Naive thymus-derived CD4-positive, alpha-beta T cell (primary cell): ENCODE results near the gene OXNAD1. TPM values are rescaled to one million over a fixed set of nuclear protein-coding genes. Genes with fewer than 3 reads are reported as not detected.

Experiments used
- ATAC-seq: fragments of 150-1000 bp; cut with Tn5 transposase; 2 replicates; pipeline ENCODE4 v1.10.0; 2021; ENCODE audit warnings: mild to moderate bottlenecking, moderate library complexity
- CTCF ChIA-PET: fragments of 350-600 bp; sonication (Branson Sonifier 250); formaldehyde crosslinking; loops from one replicate; lab custom pipeline; 2021; ENCODE audit warnings: antibody characterized with exemption; lab: Charles Lee
- POLR2A ChIA-PET: fragments of 350-600 bp; sonication (Branson Sonifier 250); formaldehyde crosslinking; loops from one replicate; lab custom pipeline; 2021; ENCODE audit warnings: antibody characterized with exemption, inconsistent platforms; lab: Charles Lee
- DNase-seq, 9 donors: peaks; one replicate each; pipeline versions ENCODE4 v3.0.0 to v3.0.0-alpha.2; 2020 to 2022; ENCODE audit warnings: mixed read lengths in 1 of 9
- H3K27ac ChIP-seq: one replicate; pipeline ENCODE4 v1.7.0; 2013; ENCODE audit warnings: mild to moderate bottlenecking, low read depth, low read length, moderate library complexity
- H3K27me3 ChIP-seq, 2 donors: one replicate each; pipeline ENCODE4 v1.7.0; 2013; ENCODE audit warnings: low read length in 2 of 2, mild to moderate bottlenecking in 2 of 2, moderate library complexity in 2 of 2; ENCODE audit not compliant: control insufficient read depth in 2 of 2, insufficient read depth in 2 of 2
- H3K36me3 ChIP-seq, 3 experiments: 1 replicate in 2 of 3; 2 replicates in 1 of 3; pipeline ENCODE4 v1.7.0; 2013; ENCODE audit warnings: low read length in 3 of 3, mild to moderate bottlenecking in 3 of 3, moderate library complexity in 1 of 3; ENCODE audit not compliant: insufficient read depth in 3 of 3, control insufficient read depth in 2 of 3
- H3K4me1 ChIP-seq, 2 donors: one replicate each; pipeline ENCODE4 v1.7.0; 2013; ENCODE audit warnings: low read length in 2 of 2, mild to moderate bottlenecking in 2 of 2, moderate library complexity in 1 of 2; ENCODE audit not compliant: control insufficient read depth in 2 of 2, insufficient read depth in 2 of 2
- H3K4me3 ChIP-seq: 2 replicates; pipeline ENCODE4 v1.7.0; 2013; ENCODE audit warnings: mild to moderate bottlenecking, low read length
- H3K9me3 ChIP-seq, 3 experiments: 1 replicate in 2 of 3; 2 replicates in 1 of 3; pipeline ENCODE4 v1.7.0; 2013; ENCODE audit warnings: low read length in 3 of 3; ENCODE audit not compliant: control insufficient read depth in 2 of 3
- H3K27ac Mint-ChIP-seq, 9 donors: one replicate each; pipeline ENCODE4 v1.8.0; 2020 to 2022; ENCODE audit warnings: mixed read lengths in 9 of 9, mild to moderate bottlenecking in 8 of 9, moderate library complexity in 5 of 9, inconsistent platforms in 2 of 9
- H3K27me3 Mint-ChIP-seq, 5 donors: one replicate each; pipeline ENCODE4 v1.8.0; 2021 to 2022; ENCODE audit warnings: mixed read lengths in 5 of 5, mild to moderate bottlenecking in 1 of 5
- H3K36me3 Mint-ChIP-seq, 5 donors: one replicate each; pipeline ENCODE4 v1.8.0; 2020 to 2022; ENCODE audit warnings: mixed read lengths in 5 of 5, mild to moderate bottlenecking in 3 of 5, inconsistent platforms in 1 of 5
- H3K4me1 Mint-ChIP-seq, 7 donors: one replicate each; pipeline ENCODE4 v1.8.0; 2020 to 2022; ENCODE audit warnings: mixed read lengths in 7 of 7, mild to moderate bottlenecking in 3 of 7, inconsistent platforms in 1 of 7
- H3K4me3 Mint-ChIP-seq, 10 donors: one replicate each; pipeline ENCODE4 v1.8.0; 2020 to 2022; ENCODE audit warnings: mild to moderate bottlenecking in 10 of 10, mixed read lengths in 10 of 10, moderate library complexity in 6 of 10, inconsistent platforms in 2 of 10
- H3K9me3 Mint-ChIP-seq, 11 donors: one replicate each; pipeline ENCODE4 v1.8.0; 2020 to 2022; ENCODE audit warnings: mixed read lengths in 11 of 11, mild to moderate bottlenecking in 4 of 11, inconsistent platforms in 1 of 11, moderate library complexity in 1 of 11
- intact Hi-C, 2 donors: fragments of 100-400 bp; cut with micrococcal nuclease; formaldehyde crosslinking; loops; one replicate each; pipeline ENCODE4 v1.15.1; 2023
- polyA plus RNA-seq, 2 donors: library from polyadenylated mRNA; unstranded; fragments of 300-500 nt; fragmentation: Illumina TruSeq; gene quantifications; one replicate each; pipeline ENCODE4 v1.2.3, GENCODE V29; 2021
- total RNA-seq, 6 experiments: library from RNA in 5 of 6; stranded (reverse) in 5 of 6; gene quantifications; 1 replicate in 5 of 6; 2 replicates in 1 of 6; pipeline ENCODE4 v1.2.3 and lab custom pipeline; 2021 to 2026

The OXNAD1 gene
- total and polyA plus RNA-seq, 7 experiments from 2014 or later = 80.3 to 171 (median 134) TPM

DNA sequence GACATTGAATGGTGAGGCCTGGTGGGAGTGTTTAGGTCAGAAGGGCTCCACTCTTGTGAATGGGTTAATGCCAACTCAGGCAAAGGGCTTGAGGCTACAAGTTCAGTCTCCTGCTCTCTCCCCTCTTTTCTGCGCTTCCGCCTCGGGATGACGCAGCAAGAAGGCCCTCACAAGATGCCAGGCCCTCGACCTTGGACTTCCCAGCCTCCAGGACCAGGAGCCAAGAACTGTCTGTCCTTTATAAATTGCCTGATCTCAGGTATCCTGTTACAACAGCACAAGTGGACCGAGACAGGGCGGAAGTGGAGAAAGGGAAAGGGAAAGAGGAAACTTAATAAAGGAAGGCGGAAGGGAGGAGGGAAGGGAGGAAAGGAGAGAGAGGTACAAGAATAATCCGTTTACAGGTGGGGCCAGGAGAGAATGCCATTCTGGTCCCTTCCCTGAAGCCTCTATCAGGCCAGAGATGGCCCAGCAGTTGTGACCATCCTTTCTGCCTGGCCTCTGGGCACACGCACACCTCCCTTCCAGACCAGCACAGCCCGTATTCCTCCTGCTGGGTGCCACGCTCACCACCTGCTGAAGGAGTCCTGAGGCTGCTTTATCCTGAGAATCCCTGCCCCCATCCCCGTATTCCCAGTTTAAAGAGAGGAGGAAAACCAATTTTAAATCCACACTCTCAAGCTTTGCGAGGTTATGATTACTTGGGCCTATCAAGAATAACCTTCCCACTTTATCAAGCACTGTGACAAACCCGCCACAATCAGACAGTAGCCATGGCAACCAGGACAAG is 64.2 kb downstream of the OXNAD1 start:
- POLR2A ChIA-PET = interaction anchor here (0.8 to 1.1 kb wide), 2 partner anchors 10 to 16 kb away, joined by 3 to 5 read pairs; no protein-coding TSS in a partner anchor
- H3K4me3 Mint-ChIP-seq = no peak overlapping the region
- peak overlapping the region in 7 of 9 donors; percentile 9 to 80 (median 55) for H3K27ac Mint-ChIP-seq

DNA sequence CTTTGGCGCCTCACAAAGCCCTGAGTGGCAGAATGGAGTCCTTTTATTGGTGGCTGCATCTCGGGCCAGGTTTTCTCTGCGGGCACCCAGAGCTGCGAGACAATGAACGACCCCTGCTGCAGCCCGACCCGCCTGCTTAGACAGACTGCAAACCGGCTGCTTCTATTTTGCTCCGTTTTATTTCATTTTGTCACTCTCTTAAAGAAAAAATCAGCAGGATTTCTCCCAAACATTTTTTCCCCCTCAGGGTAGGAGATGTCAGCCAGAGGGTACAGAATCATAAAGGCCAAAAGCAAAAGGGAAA is 64.8 kb downstream of the OXNAD1 start:
- Mint-ChIP-seq H3K4me1 (peaks cover 4 to 51% (median 32%) of the 10 kb centered on the region in 7 donors), H3K9me3 (peaks cover 4 to 38% (median 16%) of the 10 kb centered on the region in 11 donors), H3K36me3 (peaks cover 32 to 95% (median 77%) of the 10 kb centered on the region in 5 donors), H3K4me3 (no peak overlapping the region), H3K27ac (peak overlapping the region in 5 of 9 donors; percentile 14 to 80 (median 42)), H3K27me3 (no peaks in the 10 kb centered on the region)
- no peaks in the 10 kb centered on the region for H3K27me3 ChIP-seq
- H3K9me3 ChIP-seq = peaks cover 0 to 19% (median 0%) of the 10 kb centered on the region in 3 experiments
- no peaks in the 10 kb centered on the region for H3K4me1 ChIP-seq
- peaks cover 0 to 86% (median 40%) of the 10 kb centered on the region in 3 experiments for H3K36me3 ChIP-seq
- H3K4me3 ChIP-seq = no peak overlapping the region
- H3K27ac ChIP-seq = no peak overlapping the region
- ATAC-seq (no peak), DNase-seq (no peak)
- ChIA-PET CTCF (interaction anchor here (0.7 to 1.8 kb wide), 2 partner anchors 8 to 12 kb away, joined by 3 to 5 read pairs; no protein-coding TSS in a partner anchor), POLR2A (no interaction called here)
- intact Hi-C loops = no loop called here

More for the DNA sequence above, 64.2 kb downstream of the OXNAD1 start:
- Histone ChIP-seq H3K27ac (no peak overlapping the region), H3K4me3 (no peak overlapping the region), H3K4me1 (no peaks in the 10 kb centered on the region), H3K27me3 (no peaks in the 10 kb centered on the region), H3K9me3 (peaks cover 0 to 19% (median 0%) of the 10 kb centered on the region in 3 experiments), H3K36me3 (peaks cover 0 to 84% (median 40%) of the 10 kb centered on the region in 3 experiments)
- H3K9me3 Mint-ChIP-seq = peaks cover 4 to 38% (median 16%) of the 10 kb centered on the region in 11 donors
- no peak for ATAC-seq
- H3K27me3 Mint-ChIP-seq = no peaks in the 10 kb centered on the region
- H3K36me3 Mint-ChIP-seq = peaks cover 28 to 94% (median 75%) of the 10 kb centered on the region in 5 donors
- peaks cover 4 to 45% (median 29%) of the 10 kb centered on the region in 7 donors for H3K4me1 Mint-ChIP-seq
- intact Hi-C loops = no loop called here
- no peak for DNase-seq
- CTCF ChIA-PET = interaction anchor here (0.7 to 1.8 kb wide), 2 partner anchors 8 to 11 kb away, joined by 3 to 5 read pairs; no protein-coding TSS in a partner anchor

DNA sequence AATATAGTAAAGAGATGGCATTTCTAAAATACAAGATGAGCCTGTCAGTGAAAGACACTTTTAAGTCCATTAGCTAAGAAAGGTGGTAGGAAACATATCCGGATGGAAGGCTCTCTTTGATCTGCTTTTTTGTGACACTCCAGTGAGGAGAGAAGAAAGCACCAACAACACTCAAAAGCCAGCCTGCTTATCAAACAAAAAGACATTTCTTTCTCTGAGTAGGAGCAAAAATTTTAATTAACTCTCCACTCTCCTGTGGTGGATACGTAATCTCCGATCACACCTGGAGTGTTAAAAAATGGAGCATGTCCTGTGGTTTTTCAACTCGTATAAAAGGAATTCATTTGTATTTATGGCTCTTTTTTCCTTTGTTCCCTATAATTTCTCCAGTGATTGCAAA is 65.3 kb downstream of the OXNAD1 start:
- Histone ChIP-seq H3K27me3 (no peaks in the 10 kb centered on the region), H3K4me1 (no peaks in the 10 kb centered on the region), H3K36me3 (peaks cover 0 to 86% (median 37%) of the 10 kb centered on the region in 3 experiments), H3K4me3 (no peak overlapping the region), H3K27ac (no peak overlapping the region), H3K9me3 (peaks cover 0 to 19% (median 0%) of the 10 kb centered on the region in 3 experiments)
- DNase-seq (no peak), ATAC-seq (no peak)
- H3K27me3 Mint-ChIP-seq = no peaks in the 10 kb centered on the region
- intact Hi-C loops = no loop called here
- peaks cover 7 to 56% (median 34%) of the 10 kb centered on the region in 7 donors for H3K4me1 Mint-ChIP-seq
- peaks cover 33 to 95% (median 78%) of the 10 kb centered on the region in 5 donors for H3K36me3 Mint-ChIP-seq
- H3K4me3 Mint-ChIP-seq = no peak overlapping the region
- CTCF ChIA-PET = interaction anchor here (1.8 kb wide), 1 partner anchor 12 kb away, joined by 5 read pairs; no protein-coding TSS in a partner anchor
- H3K9me3 Mint-ChIP-seq = peaks cover 4 to 38% (median 16%) of the 10 kb centered on the region in 11 donors
- peak overlapping the region in 7 of 9 donors; percentile 26 to 82 (median 58) for H3K27ac Mint-ChIP-seq
- POLR2A ChIA-PET = no interaction called here

- peaks cover 4 to 38% (median 16%) of the 10 kb centered on the region in 11 donors for H3K9me3 Mint-ChIP-seq
- DNase-seq = no peak
These were observed 66.4 kb downstream of the OXNAD1 start for GRCh38 chr3:16331319-16331883.

GRCh38 chr3:16332904-16333426 is 68.0 kb downstream of the OXNAD1 start:
- Mint-ChIP-seq H3K27me3 (no peaks in the 10 kb centered on the region), H3K4me3 (peak overlapping the region in 3 of 10 donors; percentile 3 to 32 (median 12)), H3K4me1 (peaks cover 18 to 76% (median 47%) of the 10 kb centered on the region in 7 donors), H3K27ac (peak overlapping the region in 8 of 9 donors; percentile 45 to 90 (median 82)), H3K36me3 (peaks cover 29 to 78% (median 69%) of the 10 kb centered on the region in 5 donors), H3K9me3 (peaks cover 4 to 38% (median 16%) of the 10 kb centered on the region in 11 donors)
- H3K4me1 ChIP-seq = peaks cover 4% of the 10 kb centered on the region in 2 donors
- H3K27ac ChIP-seq = peak overlapping the region; percentile 1
- no peak for ATAC-seq
- intact Hi-C loops = no loop called here
- H3K36me3 ChIP-seq = peaks cover 0 to 78% (median 23%) of the 10 kb centered on the region in 3 experiments
- no peak overlapping the region for H3K4me3 ChIP-seq
- peaks cover 0 to 19% (median 0%) of the 10 kb centered on the region in 3 experiments for H3K9me3 ChIP-seq
- H3K27me3 ChIP-seq = no peaks in the 10 kb centered on the region
- ChIA-PET POLR2A (interaction anchor here (0.9 to 1.6 kb wide), 6 partner anchors 10 to 68 kb away, joined by 3 to 6 read pairs (median 4); partner anchors contain the start of genes DPH3 and OXNAD1), CTCF (interaction anchor here (1.1 kb wide), 1 partner anchor 196 kb away, joined by 3 read pairs; no protein-coding TSS in a partner anchor)
- no peak for DNase-seq

More at GRCh38 chr3:16331319-16331883, 66.4 kb downstream of the OXNAD1 start:
- peaks cover 0 to 19% (median 0%) of the 10 kb centered on the region in 3 experiments for H3K9me3 ChIP-seq
- H3K27ac ChIP-seq = no peak overlapping the region
- Mint-ChIP-seq H3K4me1 (peaks cover 7 to 66% (median 39%) of the 10 kb centered on the region in 7 donors), H3K27me3 (no peaks in the 10 kb centered on the region), H3K4me3 (peak overlapping the region in 3 of 10 donors; percentile 1 to 62 (median 32)), H3K27ac (peak overlapping the region; percentile 4 to 85 (median 51)), H3K36me3 (peaks cover 33 to 89% (median 76%) of the 10 kb centered on the region in 5 donors)
- H3K27me3 ChIP-seq = no peaks in the 10 kb centered on the region
- ATAC-seq = no peak
- H3K36me3 ChIP-seq = peaks cover 0 to 86% (median 31%) of the 10 kb centered on the region in 3 experiments
- H3K4me3 ChIP-seq = no peak overlapping the region
- no peaks in the 10 kb centered on the region for H3K4me1 ChIP-seq
- CTCF ChIA-PET = no interaction called here
- intact Hi-C loops = no loop called here
- POLR2A ChIA-PET = no interaction called here

DNA sequence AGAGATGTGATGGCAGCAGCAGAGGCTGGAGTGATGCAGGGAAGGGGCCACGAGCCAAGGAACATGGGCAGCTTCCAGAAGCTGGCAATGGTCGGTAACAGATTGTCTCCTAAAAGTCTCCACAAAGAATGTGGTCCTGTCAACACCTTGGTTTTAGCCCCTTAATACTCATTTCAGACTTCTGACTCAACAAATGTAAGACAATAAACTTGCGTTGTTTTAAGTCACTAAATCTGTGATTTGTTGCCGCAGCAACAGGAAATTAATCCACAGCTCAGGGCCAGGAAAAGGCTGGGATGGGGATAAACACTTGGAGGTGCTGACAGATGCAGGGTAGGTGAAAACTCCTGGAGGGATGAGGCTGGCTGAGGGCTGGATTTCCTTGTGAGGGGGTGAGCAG is 69.9 kb downstream of the OXNAD1 start:
- Histone ChIP-seq H3K36me3 (peaks cover 0 to 67% (median 16%) of the 10 kb centered on the region in 3 experiments), H3K27me3 (no peaks in the 10 kb centered on the region), H3K9me3 (peaks cover 0 to 19% (median 0%) of the 10 kb centered on the region in 3 experiments), H3K4me3 (no peak overlapping the region), H3K4me1 (peaks cover 22% of the 10 kb centered on the region in 2 donors), H3K27ac (peak overlapping the region; percentile 2)
- H3K27me3 Mint-ChIP-seq = no peaks in the 10 kb centered on the region
- H3K4me3 Mint-ChIP-seq = peak overlapping the region in 2 of 10 donors; percentile 28 to 40
- peak overlapping the region; percentile 53 to 91 (median 80) for H3K27ac Mint-ChIP-seq
- H3K4me1 Mint-ChIP-seq = peaks cover 32 to 96% (median 67%) of the 10 kb centered on the region in 7 donors
- peaks cover 4 to 30% (median 16%) of the 10 kb centered on the region in 11 donors for H3K9me3 Mint-ChIP-seq
- DNase-seq = no peak
- intact Hi-C loops = loop anchor here (5.0 kb wide), 2 partner anchors 33 to 37 kb away; no protein-coding TSS in a partner anchor
- POLR2A ChIA-PET = interaction anchor here (0.7 to 1.4 kb wide), 4 partner anchors 12 to 190 kb away, joined by 3 to 6 read pairs (median 4); no protein-coding TSS in a partner anchor
- ATAC-seq = no peak
- H3K36me3 Mint-ChIP-seq = peaks cover 37 to 68% (median 65%) of the 10 kb centered on the region in 5 donors
- CTCF ChIA-PET = interaction anchor here (1.1 kb wide), 1 partner anchor 44 kb away, joined by 3 read pairs; no protein-coding TSS in a partner anchor
